Prostate gland (tissue), 2 donors: ENCODE results near the gene ESYT2. TPM values are rescaled to one million over a fixed set of nuclear protein-coding genes. Genes with fewer than 3 reads are reported as not detected.

Source experiments
- DNase-seq: peaks from one replicate; pipeline ENCODE4 v3.0.0-alpha.2; 2019; ENCODE audit warnings: low spot score
- H3K27ac ChIP-seq, 2 donors: fragments of 200-600 bp; sonication (generic); 2 replicates each; pipeline ENCODE4 v1.5.1; 2017 to 2019
- H3K27me3 ChIP-seq: fragments of 200-600 bp; sonication (generic); replicated peaks from 2 replicates; pipeline ENCODE4 v1.5.1; 2019; ENCODE audit not compliant: insufficient read depth
- H3K36me3 ChIP-seq, 2 donors: fragments of 200-600 bp; sonication (generic); 1 replicate in 1 of 2; 2 replicates in 1 of 2; pipeline versions ENCODE4 v1.5.1 to v1.8.1; 2017 to 2019
- H3K4me1 ChIP-seq: fragments of 200-600 bp; sonication (generic); replicated peaks from 2 replicates; pipeline ENCODE4 v1.5.1; 2019
- H3K4me3 ChIP-seq, 2 donors: fragments of 200-600 bp; sonication (generic); 2 replicates each; pipeline ENCODE4 v1.5.1; 2017 to 2019
- H3K9me3 ChIP-seq: fragments of 200-600 bp; sonication (generic); 2 replicates; pipeline ENCODE4 v1.5.1; 2017
- CTCF ChIP-seq, 4 experiments: fragments of 200-600 bp in 2 of 4; fragments of 450-650 bp in 2 of 4; sonication (generic) in 2 of 4; IDR thresholded peaks; 1 replicate in 3 of 4; 2 replicates in 1 of 4; pipeline ENCODE4 v1.5.1; 2016 to 2019; ENCODE audit warnings: antibody characterized with exemption in 4 of 4, mild to moderate bottlenecking in 2 of 4, moderate library complexity in 2 of 4
- POLR2A ChIP-seq: fragments of 450-650 bp; IDR thresholded peaks from one replicate; pipeline ENCODE4 v1.6.1; 2016; ENCODE audit warnings: antibody characterized with exemption, mild to moderate bottlenecking
- POLR2AphosphoS5 ChIP-seq: sonication (generic); formaldehyde crosslinking; IDR thresholded peaks from one replicate; pipeline ENCODE4 v1.6.1; 2017; ENCODE audit warnings: antibody characterized with exemption
- WGBS: methylation state at CpG from one replicate; pipeline ENCODE4 v1.1.5; 2018; 5-methylcytosine and 5-hydroxymethylcytosine counted together
- intact Hi-C: fragments of 100-400 bp; cut with DNase I; formaldehyde crosslinking; loops from one replicate; pipeline ENCODE4 v1.14.2; 2022
- total RNA-seq, 2 donors: library from RNA; depleted of rRNA; stranded (reverse); fragments of >200 nt; gene quantifications; one replicate each; pipeline ENCODE4 v1.1.0, GENCODE V29; 2016

The ESYT2 gene
- total RNA-seq, 2 donors from 2014 or later: 60.8 to 75.1 TPM

DNA sequence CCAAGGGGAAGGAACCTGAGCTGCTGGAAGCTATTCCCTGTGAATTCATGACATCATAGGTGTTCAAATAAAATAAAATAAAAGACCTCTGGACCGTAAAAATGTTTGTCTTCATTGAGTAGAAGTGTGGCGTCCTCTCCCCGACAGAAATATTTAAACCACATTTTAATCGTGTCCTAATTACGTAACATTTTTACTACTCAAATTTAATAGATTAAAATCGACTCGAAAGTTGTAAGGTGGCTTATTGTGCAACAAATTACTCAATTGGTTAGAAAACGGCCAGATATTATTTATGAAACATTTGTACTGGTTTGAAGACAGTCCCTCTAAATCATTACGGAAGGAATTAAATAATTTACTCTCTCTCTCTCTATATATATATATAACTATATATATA lies 109.2 kb downstream of the ESYT2 start:
- H3K27ac ChIP-seq: no peak overlapping the region
- no peaks in the 10 kb centered on the region for H3K9me3 ChIP-seq
- no peak for DNase-seq
- no peak overlapping the region for H3K4me3 ChIP-seq
- no peaks in the 10 kb centered on the region for H3K36me3 ChIP-seq
- no peaks in the 10 kb centered on the region for H3K4me1 ChIP-seq
- intact Hi-C loops: no loop called here
- 79% methylated on average over 9 of the region's 9 CpGs for WGBS
- TF ChIP-seq POLR2A (no peak), POLR2AphosphoS5 (no peak), CTCF (IDR thresholded peaks at IDR 0.05) (no peak)
- H3K27me3 ChIP-seq: no peaks in the 10 kb centered on the region

GRCh38 chr7:158716802-158717201 lies 112.5 kb downstream of the ESYT2 start:
- TF ChIP-seq POLR2A (no peak), POLR2AphosphoS5 (no peak), CTCF (IDR thresholded peaks at IDR 0.05) (no peak)
- no peak overlapping the region for H3K4me3 ChIP-seq
- H3K4me1 ChIP-seq: no peaks in the 10 kb centered on the region
- no peaks in the 10 kb centered on the region for H3K9me3 ChIP-seq
- no peaks in the 10 kb centered on the region for H3K27me3 ChIP-seq
- intact Hi-C loops: no loop called here
- 81% methylated on average over 1 of the region's 1 CpG for whole genome bisulfite sequencing
- no peaks in the 10 kb centered on the region for H3K36me3 ChIP-seq
- DNase-seq: no peak
- no peak overlapping the region for H3K27ac ChIP-seq

DNA sequence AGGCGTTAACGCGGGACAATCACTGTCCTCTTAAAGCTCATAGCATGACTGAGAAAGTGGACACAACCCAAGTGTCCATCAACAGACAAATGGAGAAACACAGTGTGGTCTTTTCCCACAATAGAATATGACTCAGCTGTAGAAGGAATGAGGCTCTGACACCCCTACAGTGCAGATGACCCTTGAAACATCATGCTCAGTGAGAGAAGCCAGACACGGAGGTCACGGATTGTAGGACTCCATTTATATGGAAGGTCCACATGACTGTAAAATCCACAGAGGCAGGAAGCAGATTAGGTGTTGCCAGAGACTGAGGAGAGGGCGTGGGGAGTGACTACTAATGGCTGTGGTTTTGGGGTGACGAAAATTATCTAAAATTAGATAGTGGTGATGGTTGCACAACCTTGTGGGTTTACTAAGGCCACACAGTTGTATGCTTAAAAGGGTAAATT lies 118.6 kb downstream of the ESYT2 start:
- Histone ChIP-seq H3K27me3 (no peaks in the 10 kb centered on the region), H3K36me3 (no peaks in the 10 kb centered on the region), H3K4me1 (no peaks in the 10 kb centered on the region), H3K4me3 (no peak overlapping the region), H3K9me3 (no peaks in the 10 kb centered on the region), H3K27ac (no peak overlapping the region)
- WGBS: 75% methylated on average over 7 of the region's 7 CpGs
- DNase-seq: no peak
- TF ChIP-seq CTCF (IDR thresholded peaks at IDR 0.05) (no peak), POLR2AphosphoS5 (no peak), POLR2A (no peak)
- intact Hi-C loops: no loop called here

- intact Hi-C loops: loop anchor here (10.0 kb wide), 2 partner anchors 117 to 157 kb away; partner anchors contain the start of gene ESYT2
- DNase-seq: no peak
- Histone ChIP-seq H3K4me3 (no peak overlapping the region), H3K27ac (no peak overlapping the region), H3K4me1 (no peaks in the 10 kb centered on the region), H3K27me3 (no peaks in the 10 kb centered on the region), H3K9me3 (no peaks in the 10 kb centered on the region), H3K36me3 (no peaks in the 10 kb centered on the region)
- TF ChIP-seq POLR2AphosphoS5 (no peak), POLR2A (no peak), CTCF (IDR thresholded peaks at IDR 0.05) (no peak)
- WGBS: 44% methylated on average over 4 of the region's 4 CpGs
Measured at GRCh38 chr7:158707610-158708009, 121.7 kb downstream of the ESYT2 start.

DNA sequence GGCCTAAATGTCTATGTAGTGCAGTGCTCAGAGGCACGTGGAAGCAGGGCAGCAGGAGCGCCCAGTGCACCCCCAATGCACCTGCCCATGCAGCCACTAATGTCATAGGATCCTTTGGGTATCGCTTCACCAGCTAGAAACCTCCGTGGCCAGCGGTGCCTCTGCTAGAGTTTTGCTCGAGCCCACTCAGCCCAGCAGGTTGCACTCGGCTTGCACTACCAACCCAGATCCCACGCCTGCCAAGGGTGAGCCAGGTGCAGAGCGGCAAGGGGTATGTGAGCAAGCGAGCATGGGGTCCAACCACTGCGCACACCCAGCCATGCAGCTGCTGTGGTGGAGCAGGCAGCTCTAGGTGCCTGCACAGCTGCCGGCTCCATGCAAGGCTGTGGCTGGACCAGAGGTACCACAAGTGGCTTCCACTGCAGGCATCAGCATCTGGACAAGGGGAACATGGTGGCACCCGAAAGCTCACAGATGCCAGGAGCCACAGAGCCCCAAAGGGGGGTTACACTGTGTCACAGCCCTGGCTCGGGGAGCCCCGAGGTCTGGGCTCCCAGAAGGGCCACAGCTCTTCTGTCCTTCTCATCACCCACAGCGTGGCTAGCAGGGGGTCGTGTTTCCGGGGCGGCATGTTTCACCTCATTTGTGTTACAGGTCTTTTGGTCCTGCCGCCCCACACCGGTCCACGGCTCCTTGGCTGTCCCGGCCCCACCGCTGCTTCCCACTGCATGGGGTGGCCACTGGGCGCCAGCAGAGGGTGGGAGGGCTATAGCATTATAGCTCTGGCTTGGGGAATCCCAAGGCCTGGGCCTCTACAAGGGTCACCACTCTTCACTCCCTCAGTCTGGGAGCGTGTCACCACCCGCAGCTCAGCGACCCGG lies 122.4 kb downstream of the ESYT2 start:
- H3K4me1 ChIP-seq: no peaks in the 10 kb centered on the region
- H3K36me3 ChIP-seq: no peaks in the 10 kb centered on the region
- no peaks in the 10 kb centered on the region for H3K9me3 ChIP-seq
- intact Hi-C loops: loop anchor here (10.0 kb wide), 2 partner anchors 118 to 158 kb away; partner anchors contain the start of gene ESYT2
- TF ChIP-seq POLR2A: no peak
- TF ChIP-seq CTCF (IDR thresholded peaks at IDR 0.05): no peak
- no peak for TF ChIP-seq POLR2AphosphoS5
- H3K4me3 ChIP-seq: no peak overlapping the region
- no peaks in the 10 kb centered on the region for H3K27me3 ChIP-seq
- no peak for DNase-seq
- WGBS: 94% methylated on average over 29 of the region's 29 CpGs
- H3K27ac ChIP-seq: no peak overlapping the region
